Measurements from ENCODE around the gene SETD9. TPM values are rescaled to one million over a fixed set of nuclear protein-coding genes. Genes with fewer than 3 reads are reported as not detected.

The SETD9 gene
- 6.0 and 6.3 TPM in 2 replicates for total RNA-seq

- intact Hi-C loops (cut with micrococcal nuclease), result loop anchor here (1.0 to 10.0 kb wide), 11 partner anchors 8 to 1551 kb away; partner anchors contain the start of genes MIER3 and PLK2
Measured at GRCh38 chr5:56909294-56910209, at the start of gene SETD9. Gene SETD9 (plus strand): TSS chr5:56909596. CDS start chr5:56909646, 50 bp downstream.

GRCh38 chr5:56861893-56862485 lies 47.4 kb upstream of the SETD9 start:
- intact Hi-C loops (cut with micrococcal nuclease), result no loop called here

GRCh38 chr5:56862909-56863308 lies 46.5 kb upstream of the SETD9 start:
- intact Hi-C loops (cut with micrococcal nuclease), result no loop called here

GRCh38 chr5:56871777-56872176 lies 37.6 kb upstream of the SETD9 start:
- intact Hi-C loops (cut with micrococcal nuclease), result no loop called here

GRCh38 chr5:56873056-56873455 lies 36.3 kb upstream of the SETD9 start:
- intact Hi-C loops (cut with micrococcal nuclease), result no loop called here

GRCh38 chr5:56876327-56876726 lies 33.1 kb upstream of the SETD9 start:
- intact Hi-C loops (cut with micrococcal nuclease), result no loop called here

GRCh38 chr5:56881571-56881970 lies 27.8 kb upstream of the SETD9 start:
- intact Hi-C loops (cut with micrococcal nuclease), result no loop called here

GRCh38 chr5:56893251-56893951 lies 16.0 kb upstream of the SETD9 start:
- intact Hi-C loops (cut with micrococcal nuclease), result no loop called here

- intact Hi-C loops (cut with micrococcal nuclease), result no loop called here
Measured at GRCh38 chr5:56896763-56897162, 12.6 kb upstream of the SETD9 start.

GRCh38 chr5:56898213-56898612 lies 11.2 kb upstream of the SETD9 start:
- intact Hi-C loops (cut with micrococcal nuclease), result no loop called here

GRCh38 chr5:56900395-56900794 lies 9.0 kb upstream of the SETD9 start:
- intact Hi-C loops (cut with micrococcal nuclease), result loop anchor here (1.0 to 10.0 kb wide), 5 partner anchors 274 to 1560 kb away; partner anchors contain the start of genes GPBP1 and PLK2

GRCh38 chr5:56900858-56901578 lies 8.4 kb upstream of the SETD9 start:
- intact Hi-C loops (cut with micrococcal nuclease), result loop anchor here (1.0 to 10.0 kb wide), 10 partner anchors 8 to 1560 kb away; partner anchors contain the start of genes GPBP1, PLK2 and SETD9

- intact Hi-C loops (cut with micrococcal nuclease), result loop anchor here (1.0 to 10.0 kb wide), 7 partner anchors 8 to 1551 kb away; partner anchors contain the start of gene PLK2
Measured at GRCh38 chr5:56908942-56909293, 478 bp upstream of the SETD9 start.

- intact Hi-C loops (cut with micrococcal nuclease), result loop anchor here (1.0 to 2.0 kb wide), 4 partner anchors 42 to 915 kb away; partner anchors contain the start of gene MIER3
Measured at GRCh38 chr5:56910210-56910965, 992 bp downstream of the SETD9 start.

- intact Hi-C loops (cut with micrococcal nuclease), result no loop called here
Measured at GRCh38 chr5:56913766-56914165, 4.4 kb downstream of the SETD9 start.

GRCh38 chr5:56914678-56915077 lies 5.3 kb downstream of the SETD9 start:
- intact Hi-C loops (cut with micrococcal nuclease), result no loop called here

- intact Hi-C loops (cut with micrococcal nuclease), result no loop called here
Measured at GRCh38 chr5:56917534-56917933, 8.1 kb downstream of the SETD9 start.

GRCh38 chr5:56918054-56918453 lies 8.7 kb downstream of the SETD9 start:
- intact Hi-C loops (cut with micrococcal nuclease), result no loop called here

GRCh38 chr5:56919942-56920662 lies 10.7 kb downstream of the SETD9 start:
- intact Hi-C loops (cut with micrococcal nuclease), result no loop called here

GRCh38 chr5:56922922-56923321 lies 13.5 kb downstream of the SETD9 start:
- intact Hi-C loops (cut with micrococcal nuclease), result no loop called here

All from T-helper 1 cell treated with Interleukin-12 subunit alpha and Interleukin-12 subunit beta and Interleukin-4 antibody, amounts not matched to agents 30 ng/mL and 1 ng/mL, for 36 hours (primary cell).